ENCODE measurements around the gene TPD52L2. TPM values are rescaled to one million over a fixed set of nuclear protein-coding genes. Genes with fewer than 3 reads are reported as not detected.

Gene TPD52L2
- total RNA-seq, 4 donors from 2014 or later = 110 to 165 (median 152) TPM

DNA sequence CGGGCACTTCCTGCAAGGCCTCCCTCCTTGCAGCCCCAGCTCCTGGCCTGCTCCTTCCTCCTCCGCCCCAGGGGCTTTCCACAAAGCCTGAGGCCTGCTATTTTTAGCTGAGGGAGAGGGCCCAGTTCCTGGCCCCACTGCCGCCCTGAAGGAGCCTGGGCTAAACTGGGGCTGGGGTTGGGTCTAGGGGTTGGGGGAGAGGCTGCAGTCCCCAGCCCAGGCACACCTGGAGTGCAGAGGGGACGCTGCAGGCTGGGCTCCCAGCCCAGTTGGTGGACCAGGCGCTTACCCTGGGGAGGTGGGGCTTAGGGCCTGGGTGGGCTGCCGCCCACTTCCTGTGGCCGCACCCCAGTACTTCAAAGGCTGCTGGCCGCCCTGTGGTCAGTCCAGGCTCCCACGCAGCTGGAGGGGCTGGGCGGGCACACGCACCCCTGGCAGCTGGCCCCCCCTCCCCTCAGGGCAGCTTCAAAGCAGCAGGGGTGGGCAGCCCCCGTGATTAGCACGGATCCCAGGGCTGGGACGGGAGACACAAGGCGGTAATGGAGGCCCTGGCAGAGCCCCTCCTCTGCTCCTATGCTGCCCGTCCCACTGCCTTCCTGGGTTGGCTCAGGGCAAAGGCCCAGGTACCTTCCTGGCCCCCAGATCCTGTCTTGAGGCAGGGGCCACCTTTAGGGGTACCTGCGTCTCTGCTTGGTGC is 10.9 kb upstream of the TPD52L2 start:
- TF ChIP-seq, protein P1, sequence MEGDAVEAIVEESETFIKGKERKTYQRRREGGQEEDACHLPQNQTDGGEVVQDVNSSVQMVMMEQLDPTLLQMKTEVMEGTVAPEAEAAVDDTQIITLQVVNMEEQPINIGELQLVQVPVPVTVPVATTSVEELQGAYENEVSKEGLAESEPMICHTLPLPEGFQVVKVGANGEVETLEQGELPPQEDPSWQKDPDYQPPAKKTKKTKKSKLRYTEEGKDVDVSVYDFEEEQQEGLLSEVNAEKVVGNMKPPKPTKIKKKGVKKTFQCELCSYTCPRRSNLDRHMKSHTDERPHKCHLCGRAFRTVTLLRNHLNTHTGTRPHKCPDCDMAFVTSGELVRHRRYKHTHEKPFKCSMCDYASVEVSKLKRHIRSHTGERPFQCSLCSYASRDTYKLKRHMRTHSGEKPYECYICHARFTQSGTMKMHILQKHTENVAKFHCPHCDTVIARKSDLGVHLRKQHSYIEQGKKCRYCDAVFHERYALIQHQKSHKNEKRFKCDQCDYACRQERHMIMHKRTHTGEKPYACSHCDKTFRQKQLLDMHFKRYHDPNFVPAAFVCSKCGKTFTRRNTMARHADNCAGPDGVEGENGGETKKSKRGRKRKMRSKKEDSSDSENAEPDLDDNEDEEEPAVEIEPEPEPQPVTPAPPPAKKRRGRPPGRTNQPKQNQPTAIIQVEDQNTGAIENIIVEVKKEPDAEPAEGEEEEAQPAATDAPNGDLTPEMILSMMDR (IDR thresholded peaks at IDR 0.05; ENCODE audit: low read depth) = no peak

DNA sequence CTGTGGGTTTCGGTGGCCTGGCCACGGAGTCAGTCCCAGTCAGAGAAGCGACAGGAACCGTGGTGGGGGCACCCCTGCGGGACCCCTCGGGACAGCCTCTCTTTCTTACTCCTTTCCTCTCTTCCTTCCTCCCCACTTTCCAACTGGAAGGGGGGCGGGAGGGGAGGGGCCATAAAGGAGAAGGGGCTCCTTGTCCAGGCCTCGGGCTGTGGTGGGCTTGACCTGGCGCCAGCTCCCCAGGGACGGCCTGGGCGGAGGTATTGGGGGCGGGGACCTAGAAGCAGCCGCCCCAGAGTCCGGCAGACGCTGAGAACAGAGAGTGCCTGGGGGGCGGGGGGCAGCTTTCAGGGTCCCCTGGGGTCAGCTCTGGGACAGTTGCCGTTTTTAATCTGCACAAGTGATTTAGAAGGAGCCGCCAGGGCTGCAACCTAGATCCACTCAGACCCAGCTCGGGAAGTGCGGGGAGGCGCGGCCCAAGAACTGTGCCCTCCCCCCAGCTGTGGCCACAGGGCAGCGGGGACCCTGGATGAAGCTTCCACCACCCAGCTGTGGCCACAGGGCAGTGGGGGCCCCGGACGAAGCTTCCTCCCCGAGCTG is 10.2 kb upstream of the TPD52L2 start:
- TF ChIP-seq, protein P1 (IDR thresholded peaks at IDR 0.05; ENCODE audit: low read depth) = no peak

DNA sequence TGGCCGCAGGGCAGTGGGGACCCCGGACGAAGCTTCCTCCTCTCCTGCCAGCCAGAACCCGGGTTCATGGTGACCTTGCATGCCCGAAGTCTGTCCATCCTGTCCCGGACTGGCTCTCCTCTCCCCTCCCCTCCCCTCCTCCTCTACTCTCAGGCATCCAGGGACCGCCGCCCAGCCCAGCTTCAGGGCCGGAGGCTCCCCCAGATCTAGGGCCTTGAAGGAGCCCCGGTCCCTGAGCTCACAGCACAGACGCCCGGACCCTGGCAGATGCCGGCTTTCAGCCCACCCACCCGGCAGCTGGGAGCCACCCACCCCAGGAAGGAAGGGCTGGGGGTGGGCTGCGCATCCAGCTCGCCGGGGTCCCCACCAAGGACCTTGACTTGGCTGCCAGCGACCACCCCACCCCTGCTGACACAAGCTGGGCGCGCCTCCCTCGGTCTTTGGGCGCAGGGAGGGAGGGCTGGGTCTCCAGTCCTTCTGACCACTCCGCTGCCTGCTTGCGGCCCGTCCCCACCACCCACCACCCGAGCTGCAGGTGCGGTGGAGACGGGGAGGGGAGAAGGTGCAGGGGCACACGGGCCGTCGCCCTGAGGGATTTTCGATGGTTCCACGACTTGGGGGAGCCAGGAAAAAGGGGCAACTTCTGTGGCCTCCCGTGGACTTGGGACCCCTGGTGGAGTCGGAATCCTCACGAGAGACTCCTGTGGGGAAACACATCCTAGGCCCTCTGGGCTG is 9.5 kb upstream of the TPD52L2 start:
- TF ChIP-seq, protein P1 (IDR thresholded peaks at IDR 0.05; ENCODE audit: low read depth) = no peak

DNA sequence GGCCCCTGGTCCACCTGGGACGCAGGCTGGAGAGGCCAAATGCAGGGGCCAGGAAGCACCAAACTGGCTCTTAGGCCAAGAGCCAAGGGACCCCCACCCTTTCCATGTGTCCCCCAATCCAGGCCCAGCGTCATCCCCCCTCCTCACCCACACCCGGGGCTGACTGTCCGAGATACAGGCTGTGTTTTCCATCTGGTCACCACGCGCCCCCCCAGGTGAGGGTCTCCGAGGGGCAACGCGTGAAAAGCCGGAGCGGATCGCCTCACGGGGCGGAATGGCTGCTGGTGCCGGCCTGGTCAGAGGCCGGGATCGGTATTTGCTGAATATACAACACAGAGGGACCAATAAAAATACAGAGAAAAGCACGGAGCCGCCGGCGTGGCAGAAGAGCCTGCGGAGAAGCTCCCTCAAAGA is 9.0 kb upstream of the TPD52L2 start:
- TF ChIP-seq, protein P1 (IDR thresholded peaks at IDR 0.05; ENCODE audit: low read depth) = no peak

DNA sequence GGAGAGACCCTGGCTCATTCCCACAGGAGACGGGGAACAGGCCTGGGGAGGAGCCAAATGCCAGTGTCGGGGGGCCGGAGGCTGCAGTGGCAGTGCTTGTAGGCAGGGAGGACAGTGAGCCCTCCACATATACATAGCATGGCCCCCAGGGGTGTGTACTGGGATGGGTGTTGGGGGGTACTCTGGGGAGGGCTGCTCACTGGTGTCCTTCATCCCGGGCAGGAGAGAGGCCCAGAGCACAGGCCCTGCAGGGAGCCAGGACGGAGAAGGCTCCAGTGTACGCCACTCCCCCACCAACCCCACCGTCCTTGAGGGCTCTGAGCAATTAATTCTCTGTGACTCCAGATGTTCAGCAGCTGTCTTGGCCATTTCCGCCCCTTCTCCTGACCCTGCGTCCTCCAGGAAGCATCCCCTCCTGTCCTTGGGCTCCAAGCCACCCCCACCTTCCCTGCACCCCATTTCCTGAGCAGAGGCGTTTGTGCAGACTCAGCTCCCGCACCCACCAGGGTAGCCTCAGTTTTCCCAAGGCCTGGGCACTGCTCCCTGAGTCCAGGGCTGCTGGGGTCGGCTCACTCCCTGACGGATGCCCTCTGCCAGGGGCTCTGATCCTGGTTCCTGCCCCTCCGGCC is 7.2 kb upstream of the TPD52L2 start:
- TF ChIP-seq, protein P1 (IDR thresholded peaks at IDR 0.05; ENCODE audit: low read depth) = no peak

DNA sequence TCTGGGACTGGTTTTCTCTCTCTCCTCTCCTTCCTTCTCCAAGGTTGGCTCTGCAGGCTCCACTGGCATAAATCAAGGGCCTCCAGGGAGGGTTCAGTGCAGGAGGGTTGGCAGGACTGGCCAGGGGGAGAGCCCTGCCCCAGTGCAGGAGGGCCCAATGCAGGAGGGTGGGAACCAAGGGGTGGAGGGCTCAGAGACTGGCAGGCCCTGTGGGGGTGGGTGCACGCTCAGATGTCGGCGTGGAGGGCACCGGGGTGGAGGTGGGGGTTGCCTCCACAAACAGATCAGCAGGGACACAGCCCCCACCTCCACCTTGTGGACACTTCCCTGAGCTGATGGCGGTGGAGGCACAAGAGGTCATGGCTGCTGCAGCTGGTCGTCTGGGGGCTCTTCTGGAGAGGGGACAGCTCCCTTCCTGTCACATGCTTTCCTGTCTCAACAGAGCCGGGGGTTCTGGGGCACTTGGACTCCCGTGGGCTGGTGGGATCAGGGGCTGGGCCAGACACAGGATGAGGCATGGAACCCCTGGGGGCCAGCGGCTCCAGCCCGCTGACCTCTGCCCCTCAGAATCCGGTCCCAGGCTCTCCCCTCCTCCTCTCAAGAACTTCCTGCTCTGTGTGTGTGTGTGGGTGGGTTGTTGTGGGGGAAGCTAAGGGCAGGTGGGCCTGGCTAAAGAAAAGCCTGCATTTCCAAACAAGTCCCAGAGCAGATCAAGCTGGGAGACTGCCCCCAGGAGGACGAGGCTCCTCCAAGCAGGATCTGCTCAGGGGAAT is 6.5 kb upstream of the TPD52L2 start:
- TF ChIP-seq, protein P1 (IDR thresholded peaks at IDR 0.05; ENCODE audit: low read depth) = no peak

All from subcutaneous adipose tissue (tissue), 4 donors.